Measurements from ENCODE around the gene STK10.

STK10 gene

GRCh38 chr5:172085738-172086137 lies 102.3 kb downstream of the STK10 start:
- no peak for DNase-seq

GRCh38 chr5:172082180-172082579 lies 105.8 kb downstream of the STK10 start:
- no peak for DNase-seq

GRCh38 chr5:172079876-172080275 lies 108.1 kb downstream of the STK10 start:
- DNase-seq = no peak

- peak in 1 of 2 experiments; percentile 31 for DNase-seq
Observed at GRCh38 chr5:172078726-172079345, 109.2 kb downstream of the STK10 start.

- peak; percentile 81 to 88 for DNase-seq
Observed at GRCh38 chr5:172077664-172078425, 110.2 kb downstream of the STK10 start.

- DNase-seq = no peak
Observed at GRCh38 chr5:172076761-172077244, 111.2 kb downstream of the STK10 start.

GRCh38 chr5:172075656-172076055 lies 112.4 kb downstream of the STK10 start:
- no peak for DNase-seq

GRCh38 chr5:172074896-172075295 lies 113.1 kb downstream of the STK10 start:
- DNase-seq = no peak

GRCh38 chr5:172071309-172071875 lies 116.6 kb downstream of the STK10 start:
- no peak for DNase-seq

GRCh38 chr5:172065431-172066065 lies 122.5 kb downstream of the STK10 start:
- DNase-seq = no peak

GRCh38 chr5:172064766-172065165 lies 123.3 kb downstream of the STK10 start:
- no peak for DNase-seq

GRCh38 chr5:172064358-172064757 lies 123.7 kb downstream of the STK10 start:
- DNase-seq = no peak

- no peak for DNase-seq
Observed at GRCh38 chr5:172063463-172064235, 124.4 kb downstream of the STK10 start.

GRCh38 chr5:172059661-172060100 lies 128.3 kb downstream of the STK10 start:
- peak in 1 of 2 experiments; percentile 23 for DNase-seq

GRCh38 chr5:172058088-172058487 lies 129.9 kb downstream of the STK10 start:
- no peak for DNase-seq

GRCh38 chr5:172055996-172056395 lies 132.0 kb downstream of the STK10 start:
- DNase-seq = no peak

- DNase-seq = no peak
Observed at GRCh38 chr5:172055421-172055820, 132.6 kb downstream of the STK10 start.

- DNase-seq = no peak
Observed at GRCh38 chr5:172054611-172055153, 133.3 kb downstream of the STK10 start.

GRCh38 chr5:172052450-172053236 lies 135.4 kb downstream of the STK10 start:
- no peak for DNase-seq

- DNase-seq = no peak
Observed at GRCh38 chr5:172051643-172052339, 136.2 kb downstream of the STK10 start.

- DNase-seq = no peak
Observed at GRCh38 chr5:172050080-172050479, 137.9 kb downstream of the STK10 start.
